H9 (cell line): ENCODE results near the gene INO80. TPM values are rescaled to one million over a fixed set of nuclear protein-coding genes. Genes with fewer than 3 reads are reported as not detected.

ENCODE experiments used
- DNase-seq: peaks from one replicate; pipeline ENCODE4 v3.0.0-alpha.2; 2017
- H2AFZ ChIP-seq: one replicate; pipeline ENCODE4 v1.6.1; 2013; ENCODE audit warnings: mild to moderate bottlenecking, low read length, control low read depth, moderate library complexity
- H2AK5ac ChIP-seq: 2 replicates; pipeline ENCODE4 v1.6.1; 2013; ENCODE audit warnings: low read length, control low read depth, mixed read lengths; ENCODE audit not compliant: insufficient read length
- H2BK120ac ChIP-seq: one replicate; pipeline ENCODE4 v1.6.1; 2013; ENCODE audit warnings: low read depth, mild to moderate bottlenecking, low read length, control low read depth, inconsistent platforms; ENCODE audit not compliant: poor library complexity, severe bottlenecking
- H2BK12ac ChIP-seq: 2 replicates; pipeline ENCODE4 v1.6.1; 2013; ENCODE audit warnings: low read length, control low read depth, mixed read lengths, low read depth; ENCODE audit not compliant: insufficient read length
- H2BK15ac ChIP-seq: 2 replicates; pipeline ENCODE4 v1.6.1; 2013; ENCODE audit warnings: low read depth, low read length, control low read depth
- H2BK20ac ChIP-seq: one replicate; pipeline ENCODE4 v1.6.1; 2013; ENCODE audit warnings: low read depth, mild to moderate bottlenecking, low read length, control low read depth, inconsistent platforms; ENCODE audit not compliant: poor library complexity, severe bottlenecking
- H2BK5ac ChIP-seq: 2 replicates; pipeline ENCODE4 v1.6.1; 2013; ENCODE audit warnings: low read length, control low read depth, mixed read lengths; ENCODE audit not compliant: insufficient read length
- H3K14ac ChIP-seq: 2 replicates; pipeline ENCODE4 v1.6.1; 2013; ENCODE audit warnings: low read length, control low read depth; ENCODE audit not compliant: insufficient read depth
- H3K18ac ChIP-seq: 2 replicates; pipeline ENCODE4 v1.6.1; 2013; ENCODE audit warnings: low read depth, mild to moderate bottlenecking, mixed read lengths, low read length, control low read depth; ENCODE audit not compliant: insufficient read length
- H3K23ac ChIP-seq: 2 replicates; pipeline ENCODE4 v1.6.1; 2013; ENCODE audit warnings: low read length, control low read depth, mixed read lengths, low read depth; ENCODE audit not compliant: insufficient read length
- H3K23me2 ChIP-seq: 2 replicates; pipeline ENCODE4 v1.6.1; 2013; ENCODE audit warnings: low read depth, mild to moderate bottlenecking, mixed read lengths, low read length, control low read depth; ENCODE audit not compliant: insufficient read length, poor library complexity, severe bottlenecking
- H3K27ac ChIP-seq: 2 replicates; pipeline ENCODE4 v1.5.1; 2013; ENCODE audit warnings: low read length, control low read depth, mixed read lengths, low read depth; ENCODE audit not compliant: insufficient read length
- H3K27me3 ChIP-seq: 2 replicates; pipeline ENCODE4 v1.6.1; 2013; ENCODE audit warnings: low read length, control low read depth, inconsistent platforms; ENCODE audit not compliant: insufficient read depth
- H3K4ac ChIP-seq: 2 replicates; pipeline ENCODE4 v1.6.1; 2013; ENCODE audit warnings: low read depth, mild to moderate bottlenecking, control low read depth, inconsistent platforms, low read length, moderate library complexity
- H3K4me1 ChIP-seq: 2 replicates; pipeline ENCODE4 v1.6.1; 2013; ENCODE audit warnings: low read length, control low read depth, inconsistent platforms; ENCODE audit not compliant: insufficient read depth
- H3K4me2 ChIP-seq: 2 replicates; pipeline ENCODE4 v1.6.1; 2013; ENCODE audit warnings: low read length, control low read depth, mixed read lengths; ENCODE audit not compliant: insufficient read length, insufficient read depth
- H3K56ac ChIP-seq: 2 replicates; pipeline ENCODE4 v1.6.1; 2013; ENCODE audit warnings: low read depth, mild to moderate bottlenecking, mixed read lengths, low read length, control low read depth; ENCODE audit not compliant: insufficient read length
- H3K79me1 ChIP-seq: 2 replicates; pipeline ENCODE4 v1.6.1; 2013; ENCODE audit warnings: low read depth, mild to moderate bottlenecking, moderate library complexity, low read length, control low read depth, inconsistent platforms; ENCODE audit not compliant: insufficient read depth, poor library complexity, severe bottlenecking
- H3K79me2 ChIP-seq: 2 replicates; pipeline ENCODE4 v1.6.1; 2013; ENCODE audit warnings: low read length, control low read depth, inconsistent platforms; ENCODE audit not compliant: insufficient read depth
- H3K9ac ChIP-seq: 2 replicates; pipeline ENCODE4 v1.6.1; 2013; ENCODE audit warnings: low read length, control low read depth, mixed read lengths; ENCODE audit not compliant: insufficient read length; ENCODE audit errors: extremely low read depth
- H3K9me3 ChIP-seq: one replicate; pipeline ENCODE4 v1.6.1; 2013; ENCODE audit warnings: low read depth, low read length, inconsistent platforms; ENCODE audit not compliant: control insufficient read depth
- H3T11ph ChIP-seq: one replicate; pipeline ENCODE4 v1.6.1; 2013; ENCODE audit warnings: mild to moderate bottlenecking, low read length, control low read depth, inconsistent platforms
- H4K20me1 ChIP-seq: one replicate; pipeline ENCODE4 v1.6.1; 2013; ENCODE audit not compliant: control insufficient read depth, insufficient read length, insufficient read depth
- H4K5ac ChIP-seq: 2 replicates; pipeline ENCODE4 v1.6.1; 2013; ENCODE audit warnings: low read depth, mild to moderate bottlenecking, mixed read lengths, low read length, control low read depth; ENCODE audit not compliant: insufficient read length
- H4K8ac ChIP-seq: replicated peaks from 2 replicates; pipeline ENCODE4 v1.6.1; 2013; ENCODE audit warnings: low read length, control low read depth, mixed read lengths, low read depth; ENCODE audit not compliant: insufficient read length
- H4K91ac ChIP-seq: 2 replicates; pipeline ENCODE4 v1.6.1; 2013; ENCODE audit warnings: low read depth, mild to moderate bottlenecking, moderate library complexity, mixed read lengths, low read length, control low read depth; ENCODE audit not compliant: insufficient read length
- H3K27ac Mint-ChIP-seq, 3 experiments: 2 replicates in 2 of 3; 3 replicates in 1 of 3; pipeline ENCODE4 v1.8.0; 2020 to 2021; ENCODE audit warnings: mixed read lengths in 3 of 3, mild to moderate bottlenecking in 1 of 3, moderate library complexity in 1 of 3
- H3K27me3 Mint-ChIP-seq: 2 replicates; pipeline ENCODE4 v1.8.0; 2021; ENCODE audit warnings: low read depth, mild to moderate bottlenecking, moderate library complexity, mixed read lengths
- H3K36me3 Mint-ChIP-seq, 3 experiments: 2 replicates in 2 of 3; 3 replicates in 1 of 3; pipeline ENCODE4 v1.8.0; 2020 to 2021; ENCODE audit warnings: low read depth in 3 of 3, mixed read lengths in 3 of 3; ENCODE audit not compliant: insufficient read depth in 1 of 3
- H3K4me1 Mint-ChIP-seq, 2 experiments: 2 replicates each; pipeline ENCODE4 v1.8.0; 2020; ENCODE audit warnings: mixed read lengths in 2 of 2
- H3K4me3 Mint-ChIP-seq, 2 experiments: 2 replicates in 1 of 2; 3 replicates in 1 of 2; pipeline ENCODE4 v1.8.0; 2020 to 2021; ENCODE audit warnings: mild to moderate bottlenecking in 2 of 2, mixed read lengths in 2 of 2, moderate library complexity in 1 of 2
- H3K9me3 Mint-ChIP-seq, 2 experiments: 2 replicates in 1 of 2; 3 replicates in 1 of 2; pipeline ENCODE4 v1.8.0; 2020; ENCODE audit warnings: mild to moderate bottlenecking in 2 of 2, mixed read lengths in 2 of 2, moderate library complexity in 1 of 2
- CTCF ChIP-seq: fragments of 200-600 bp; sonication (generic); conservative IDR thresholded peaks from 3 replicates; pipeline ENCODE4 v1.8.0; 2021; ENCODE audit warnings: antibody characterized with exemption, mild to moderate bottlenecking
- WGBS: extraction: QIAGEN DNeasy Blood & Tissue Kit; methylation state at CpG from one replicate; pipeline ENCODE4 v1.1.7; 2013; ENCODE audit warnings: missing lambda C conversion rate, low lambda C conversion rate, mixed read lengths; ENCODE audit not compliant: insufficient read length; ENCODE audit errors: extremely low coverage; 5-methylcytosine and 5-hydroxymethylcytosine counted together
- total RNA-seq: library from RNA; stranded (reverse); gene quantifications from 2 replicates; pipeline ENCODE4 v1.2.1, GENCODE V29; 2021

INO80 gene
- total RNA-seq, 1 experiment from 2014 or later = 29.2 TPM

- 0 out of 7 replicates have a peak overlapping the region, but pooled peaks of 1 of the 3 experiments have one; percentile 55 for H3K27ac Mint-ChIP-seq
Observed at GRCh38 chr15:41024131-41024530, 91.9 kb downstream of the INO80 start.

More at GRCh38 chr15:41024131-41024530, 91.9 kb downstream of the INO80 start:
- no peaks in the 10 kb centered on the region for H3K79me2 ChIP-seq
- H3K18ac ChIP-seq = no peak overlapping the region
- no peak overlapping the region for H3K4me2 ChIP-seq
- no peak overlapping the region for H3K14ac ChIP-seq
- no peak overlapping the region for H4K91ac ChIP-seq
- H3K4me1 ChIP-seq = no peaks in the 10 kb centered on the region
- H3K27me3 ChIP-seq = no peaks in the 10 kb centered on the region
- no peak overlapping the region for H2BK12ac ChIP-seq
- H3K4me3 Mint-ChIP-seq = no peak overlapping the region
- no peaks in the 10 kb centered on the region for H3K79me1 ChIP-seq
- no peaks in the 10 kb centered on the region for H3K27me3 Mint-ChIP-seq
- H4K20me1 ChIP-seq = no peaks in the 10 kb centered on the region
- no peak overlapping the region for H3K27ac ChIP-seq
- no peak overlapping the region for H3K23ac ChIP-seq
- H3K4me1 Mint-ChIP-seq = no peaks in the 10 kb centered on the region
- no peak overlapping the region for H2AK5ac ChIP-seq
- no peak overlapping the region for H2BK120ac ChIP-seq
- no peak overlapping the region for H2BK15ac ChIP-seq
- no peak overlapping the region for H3K4ac ChIP-seq
- no peak overlapping the region for H4K5ac ChIP-seq
- no CpG with 5 or more reads among the region's 4 CpGs for WGBS
- H3K9me3 ChIP-seq = no peaks in the 10 kb centered on the region
- H2AFZ ChIP-seq = no peak overlapping the region
- H3K23me2 ChIP-seq = no peaks in the 10 kb centered on the region
- H3T11ph ChIP-seq = no peak overlapping the region
- no peak overlapping the region for H2BK5ac ChIP-seq
- no peak for DNase-seq
- H3K36me3 Mint-ChIP-seq = peaks cover 10 to 44% (median 25%) of the 10 kb centered on the region in 3 experiments; a peak in 5 of 7 replicates
- no peaks in the 10 kb centered on the region for H3K9me3 Mint-ChIP-seq
- no peak overlapping the region for H2BK20ac ChIP-seq
- H4K8ac ChIP-seq = no peak overlapping the region
- no peak overlapping the region for H3K9ac ChIP-seq
- H3K56ac ChIP-seq = no peak overlapping the region
- TF ChIP-seq CTCF = no peak
